Memory B cell (primary cell): ENCODE results near the gene FAM120C.

Source experiments
- ATAC-seq: fragments of 150-1000 bp; cut with Tn5 transposase; 2 replicates; pipeline ENCODE4 v1.10.0; 2021; ENCODE audit warnings: low read depth, mild to moderate bottlenecking, moderate library complexity
- DNase-seq, 2 donors: peaks; one replicate each; pipeline ENCODE4 v3.0.0; 2022; ENCODE audit warnings: low spot score in 2 of 2
- H3K27ac Mint-ChIP-seq: one replicate; pipeline ENCODE4 v1.8.0; 2022; ENCODE audit warnings: mild to moderate bottlenecking, moderate library complexity, mixed read lengths
- H3K27me3 Mint-ChIP-seq: one replicate; pipeline ENCODE4 v1.8.0; 2022; ENCODE audit warnings: mixed read lengths
- H3K36me3 Mint-ChIP-seq: one replicate; pipeline ENCODE4 v1.8.0; 2022; ENCODE audit warnings: mild to moderate bottlenecking, mixed read lengths
- H3K4me1 Mint-ChIP-seq: one replicate; pipeline ENCODE4 v1.8.0; 2022; ENCODE audit warnings: mixed read lengths
- H3K4me3 Mint-ChIP-seq: one replicate; pipeline ENCODE4 v1.8.0; 2022; ENCODE audit warnings: mild to moderate bottlenecking, moderate library complexity, mixed read lengths
- H3K9me3 Mint-ChIP-seq: one replicate; pipeline ENCODE4 v1.8.0; 2022; ENCODE audit warnings: mixed read lengths

The FAM120C gene

GRCh38 chrX:54182864-54183613 is at the start of gene FAM120C:
FAM120C (minus strand) TSS chrX:54183254; CDS start chrX:54183198, 56 bp downstream.
- DNase-seq = peak; percentile 11 to 37
- no peaks in the 10 kb centered on the region for H3K27me3 Mint-ChIP-seq
- H3K9me3 Mint-ChIP-seq = no peaks in the 10 kb centered on the region
- H3K4me3 Mint-ChIP-seq = peak within 1 kb of the TSS; percentile 87
- H3K4me1 Mint-ChIP-seq = peaks cover 27% of the 10 kb centered on the region
- peak; percentile 64 for ATAC-seq
- peaks cover 4% of the 10 kb centered on the region for H3K36me3 Mint-ChIP-seq
- H3K27ac Mint-ChIP-seq = peak within 1 kb of the TSS; percentile 72

- Mint-ChIP-seq H3K9me3 (no peaks in the 10 kb centered on the region), H3K27ac (no peak overlapping the region), H3K4me3 (no peak overlapping the region), H3K4me1 (no peaks in the 10 kb centered on the region), H3K36me3 (no peaks in the 10 kb centered on the region), H3K27me3 (no peaks in the 10 kb centered on the region)
- DNase-seq (no peak), ATAC-seq (no peak)
Measured at GRCh38 chrX:54230435-54231148, 47.5 kb upstream of the FAM120C start.

- no peak for DNase-seq
- H3K9me3 Mint-ChIP-seq = no peaks in the 10 kb centered on the region
- no peak for ATAC-seq
- H3K27ac Mint-ChIP-seq = no peak overlapping the region
- no peaks in the 10 kb centered on the region for H3K27me3 Mint-ChIP-seq
- no peak overlapping the region for H3K4me3 Mint-ChIP-seq
- H3K4me1 Mint-ChIP-seq = no peaks in the 10 kb centered on the region
- no peaks in the 10 kb centered on the region for H3K36me3 Mint-ChIP-seq
Measured at GRCh38 chrX:54223581-54223980, 40.5 kb upstream of the FAM120C start.

- Mint-ChIP-seq H3K27me3 (no peaks in the 10 kb centered on the region), H3K4me3 (no peak overlapping the region), H3K4me1 (no peaks in the 10 kb centered on the region), H3K36me3 (no peaks in the 10 kb centered on the region), H3K27ac (no peak overlapping the region), H3K9me3 (no peaks in the 10 kb centered on the region)
- no peak for DNase-seq
- ATAC-seq = no peak
Measured at GRCh38 chrX:54213603-54214002, 30.5 kb upstream of the FAM120C start.

GRCh38 chrX:54208531-54208930 is 25.5 kb upstream of the FAM120C start:
- no peak for ATAC-seq
- no peak for DNase-seq
- Mint-ChIP-seq H3K27me3 (peaks cover 4% of the 10 kb centered on the region), H3K4me3 (no peak overlapping the region), H3K9me3 (no peaks in the 10 kb centered on the region), H3K27ac (no peak overlapping the region), H3K4me1 (no peaks in the 10 kb centered on the region), H3K36me3 (no peaks in the 10 kb centered on the region)

GRCh38 chrX:54198262-54198661 is 15.2 kb upstream of the FAM120C start:
- Mint-ChIP-seq H3K4me1 (no peaks in the 10 kb centered on the region), H3K4me3 (no peak overlapping the region), H3K9me3 (no peaks in the 10 kb centered on the region), H3K27me3 (peaks cover 6% of the 10 kb centered on the region), H3K27ac (no peak overlapping the region), H3K36me3 (peaks cover 2% of the 10 kb centered on the region)
- ATAC-seq = no peak
- DNase-seq = no peak

- Mint-ChIP-seq H3K27me3 (peaks cover 4% of the 10 kb centered on the region), H3K9me3 (no peaks in the 10 kb centered on the region), H3K36me3 (peaks cover 2% of the 10 kb centered on the region), H3K27ac (no peak overlapping the region), H3K4me1 (no peaks in the 10 kb centered on the region), H3K4me3 (no peak overlapping the region)
- ATAC-seq (no peak), DNase-seq (no peak)
Measured at GRCh38 chrX:54194982-54195588, 12.0 kb upstream of the FAM120C start.

- ATAC-seq = no peak
- Mint-ChIP-seq H3K27ac (no peak overlapping the region), H3K27me3 (no peaks in the 10 kb centered on the region), H3K9me3 (no peaks in the 10 kb centered on the region), H3K4me3 (no peak overlapping the region), H3K36me3 (no peaks in the 10 kb centered on the region), H3K4me1 (no peaks in the 10 kb centered on the region)
- DNase-seq = no peak
Measured at GRCh38 chrX:54193085-54193821, 10.2 kb upstream of the FAM120C start.

- Mint-ChIP-seq H3K4me3 (no peak overlapping the region), H3K9me3 (no peaks in the 10 kb centered on the region), H3K36me3 (peaks cover 4% of the 10 kb centered on the region), H3K4me1 (peaks cover 24% of the 10 kb centered on the region), H3K27ac (no peak overlapping the region), H3K27me3 (no peaks in the 10 kb centered on the region)
- ATAC-seq (no peak), DNase-seq (no peak)
Measured at GRCh38 chrX:54184474-54184873, 1.4 kb upstream of the FAM120C start.

- Mint-ChIP-seq H3K36me3 (peaks cover 4% of the 10 kb centered on the region), H3K27ac (peak overlapping the region; percentile 42), H3K9me3 (no peaks in the 10 kb centered on the region), H3K4me3 (peak overlapping the region; percentile 87), H3K4me1 (peaks cover 33% of the 10 kb centered on the region), H3K27me3 (no peaks in the 10 kb centered on the region)
- DNase-seq = peak; percentile 35 to 44
- ATAC-seq = peak; percentile 77
Measured at GRCh38 chrX:54182194-54182863, 725 bp downstream of the FAM120C start.

- Mint-ChIP-seq H3K4me3 (peak overlapping the region; percentile 87), H3K27me3 (no peaks in the 10 kb centered on the region), H3K27ac (no peak overlapping the region), H3K4me1 (peaks cover 40% of the 10 kb centered on the region), H3K36me3 (peaks cover 8% of the 10 kb centered on the region), H3K9me3 (no peaks in the 10 kb centered on the region)
- ATAC-seq (no peak), DNase-seq (no peak)
Measured at GRCh38 chrX:54181202-54181953, 1.7 kb downstream of the FAM120C start.

GRCh38 chrX:54180403-54180802 is 2.7 kb downstream of the FAM120C start:
- Mint-ChIP-seq H3K36me3 (peaks cover 8% of the 10 kb centered on the region), H3K9me3 (no peaks in the 10 kb centered on the region), H3K27ac (no peak overlapping the region), H3K27me3 (no peaks in the 10 kb centered on the region), H3K4me3 (peak overlapping the region; percentile 39), H3K4me1 (peaks cover 40% of the 10 kb centered on the region)
- ATAC-seq (no peak), DNase-seq (no peak)
